ENCODE data around the gene UNC13C. TPM values are rescaled to one million over a fixed set of nuclear protein-coding genes. Genes with fewer than 3 reads are reported as not detected.

UNC13C gene
- total and polyA plus RNA-seq, 2 of the 13 experiments (the other 11 are each of a cell fraction or from before 2014, with no cell fraction given): 0.04 TPM; not detected in 1

DNA sequence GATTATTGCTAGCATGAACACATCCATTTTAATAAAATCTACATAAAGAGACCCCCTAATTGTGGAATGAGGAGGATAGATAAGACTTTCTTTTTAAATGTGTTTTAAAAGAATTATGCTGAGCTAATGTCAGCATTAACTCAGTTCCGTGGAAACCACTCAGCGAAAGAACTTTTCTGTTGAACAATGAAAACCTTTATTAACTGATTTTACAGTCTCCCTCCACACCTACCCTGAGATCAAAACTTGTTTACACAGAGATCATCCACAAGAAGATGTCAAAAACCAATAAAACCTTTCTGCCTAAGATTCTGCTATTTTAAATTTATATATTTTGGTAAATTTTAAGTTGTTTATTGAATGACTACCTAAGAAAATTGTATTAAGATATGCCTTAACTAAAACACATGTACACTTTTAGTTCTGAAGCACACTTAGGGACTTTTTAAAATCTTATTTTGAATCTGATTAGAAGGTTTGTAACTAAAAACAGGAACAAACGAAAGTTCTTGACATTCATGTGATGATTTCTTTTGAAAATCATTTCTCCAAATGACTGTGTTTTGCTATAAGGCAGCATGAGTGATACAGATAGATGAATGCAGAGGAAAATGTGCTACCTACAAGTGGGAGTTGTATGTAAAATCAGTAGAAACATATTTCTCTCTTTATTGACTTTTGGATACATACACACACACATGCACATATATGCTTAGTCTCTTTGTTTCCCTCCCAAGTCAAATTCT is 369.0 kb downstream of the UNC13C start:
- ATAC-seq (no peak), FAIRE-seq (no peak)
- CTCF ChIA-PET (ENCODE audit: low intra/inter-chr PET ratio, low total read pairs): no interaction called here
- TF ChIP-seq NONO (IDR thresholded peaks at IDR 0.05): no peak
- TF ChIP-seq NONO (CRISPR knock-in tag; conservative IDR thresholded peaks at IDR 0.05): no peak
- no peak for TF ChIP-seq ZNF672 (CRISPR knock-in tag; IDR thresholded peaks at IDR 0.05)
- TF ChIP-seq ZFP1 (CRISPR knock-in tag; IDR thresholded peaks at IDR 0.05): no peak
- no peak for TF ChIP-seq HDAC6 (IDR thresholded peaks at IDR 0.05; ENCODE audit: low read depth, low read length)
- no peak for TF ChIP-seq ZNF326 (CRISPR knock-in tag; IDR thresholded peaks at IDR 0.05; ENCODE audit: borderline replicate concordance)
- no peak for TF ChIP-seq ZNF543 (CRISPR knock-in tag; IDR thresholded peaks at IDR 0.05)
- TF ChIP-seq, protein P1, sequence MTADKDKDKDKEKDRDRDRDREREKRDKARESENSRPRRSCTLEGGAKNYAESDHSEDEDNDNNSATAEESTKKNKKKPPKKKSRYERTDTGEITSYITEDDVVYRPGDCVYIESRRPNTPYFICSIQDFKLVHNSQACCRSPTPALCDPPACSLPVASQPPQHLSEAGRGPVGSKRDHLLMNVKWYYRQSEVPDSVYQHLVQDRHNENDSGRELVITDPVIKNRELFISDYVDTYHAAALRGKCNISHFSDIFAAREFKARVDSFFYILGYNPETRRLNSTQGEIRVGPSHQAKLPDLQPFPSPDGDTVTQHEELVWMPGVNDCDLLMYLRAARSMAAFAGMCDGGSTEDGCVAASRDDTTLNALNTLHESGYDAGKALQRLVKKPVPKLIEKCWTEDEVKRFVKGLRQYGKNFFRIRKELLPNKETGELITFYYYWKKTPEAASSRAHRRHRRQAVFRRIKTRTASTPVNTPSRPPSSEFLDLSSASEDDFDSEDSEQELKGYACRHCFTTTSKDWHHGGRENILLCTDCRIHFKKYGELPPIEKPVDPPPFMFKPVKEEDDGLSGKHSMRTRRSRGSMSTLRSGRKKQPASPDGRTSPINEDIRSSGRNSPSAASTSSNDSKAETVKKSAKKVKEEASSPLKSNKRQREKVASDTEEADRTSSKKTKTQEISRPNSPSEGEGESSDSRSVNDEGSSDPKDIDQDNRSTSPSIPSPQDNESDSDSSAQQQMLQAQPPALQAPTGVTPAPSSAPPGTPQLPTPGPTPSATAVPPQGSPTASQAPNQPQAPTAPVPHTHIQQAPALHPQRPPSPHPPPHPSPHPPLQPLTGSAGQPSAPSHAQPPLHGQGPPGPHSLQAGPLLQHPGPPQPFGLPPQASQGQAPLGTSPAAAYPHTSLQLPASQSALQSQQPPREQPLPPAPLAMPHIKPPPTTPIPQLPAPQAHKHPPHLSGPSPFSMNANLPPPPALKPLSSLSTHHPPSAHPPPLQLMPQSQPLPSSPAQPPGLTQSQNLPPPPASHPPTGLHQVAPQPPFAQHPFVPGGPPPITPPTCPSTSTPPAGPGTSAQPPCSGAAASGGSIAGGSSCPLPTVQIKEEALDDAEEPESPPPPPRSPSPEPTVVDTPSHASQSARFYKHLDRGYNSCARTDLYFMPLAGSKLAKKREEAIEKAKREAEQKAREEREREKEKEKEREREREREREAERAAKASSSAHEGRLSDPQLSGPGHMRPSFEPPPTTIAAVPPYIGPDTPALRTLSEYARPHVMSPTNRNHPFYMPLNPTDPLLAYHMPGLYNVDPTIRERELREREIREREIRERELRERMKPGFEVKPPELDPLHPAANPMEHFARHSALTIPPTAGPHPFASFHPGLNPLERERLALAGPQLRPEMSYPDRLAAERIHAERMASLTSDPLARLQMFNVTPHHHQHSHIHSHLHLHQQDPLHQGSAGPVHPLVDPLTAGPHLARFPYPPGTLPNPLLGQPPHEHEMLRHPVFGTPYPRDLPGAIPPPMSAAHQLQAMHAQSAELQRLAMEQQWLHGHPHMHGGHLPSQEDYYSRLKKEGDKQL (CRISPR knock-in tag; IDR thresholded peaks at IDR 0.05; ENCODE audit: low read depth): no peak
- no peak for TF ChIP-seq ZNF776 (CRISPR knock-in tag; IDR thresholded peaks at IDR 0.05)
- TF ChIP-seq MED8 (CRISPR knock-in tag; IDR thresholded peaks at IDR 0.05; ENCODE audit: insufficient replicate concordance): no peak
- TF ChIP-seq SNAI1 (CRISPR knock-in tag; IDR thresholded peaks at IDR 0.05; ENCODE audit: borderline replicate concordance): no peak
- no peak for TF ChIP-seq EED (CRISPR knock-in tag; IDR thresholded peaks at IDR 0.05)
- TF ChIP-seq ZNF501 (CRISPR knock-in tag; IDR thresholded peaks at IDR 0.05): no peak
- no peak for TF ChIP-seq ZIK1 (CRISPR knock-in tag; IDR thresholded peaks at IDR 0.05; ENCODE audit: borderline replicate concordance, low read depth)
- TF ChIP-seq, protein P2, sequence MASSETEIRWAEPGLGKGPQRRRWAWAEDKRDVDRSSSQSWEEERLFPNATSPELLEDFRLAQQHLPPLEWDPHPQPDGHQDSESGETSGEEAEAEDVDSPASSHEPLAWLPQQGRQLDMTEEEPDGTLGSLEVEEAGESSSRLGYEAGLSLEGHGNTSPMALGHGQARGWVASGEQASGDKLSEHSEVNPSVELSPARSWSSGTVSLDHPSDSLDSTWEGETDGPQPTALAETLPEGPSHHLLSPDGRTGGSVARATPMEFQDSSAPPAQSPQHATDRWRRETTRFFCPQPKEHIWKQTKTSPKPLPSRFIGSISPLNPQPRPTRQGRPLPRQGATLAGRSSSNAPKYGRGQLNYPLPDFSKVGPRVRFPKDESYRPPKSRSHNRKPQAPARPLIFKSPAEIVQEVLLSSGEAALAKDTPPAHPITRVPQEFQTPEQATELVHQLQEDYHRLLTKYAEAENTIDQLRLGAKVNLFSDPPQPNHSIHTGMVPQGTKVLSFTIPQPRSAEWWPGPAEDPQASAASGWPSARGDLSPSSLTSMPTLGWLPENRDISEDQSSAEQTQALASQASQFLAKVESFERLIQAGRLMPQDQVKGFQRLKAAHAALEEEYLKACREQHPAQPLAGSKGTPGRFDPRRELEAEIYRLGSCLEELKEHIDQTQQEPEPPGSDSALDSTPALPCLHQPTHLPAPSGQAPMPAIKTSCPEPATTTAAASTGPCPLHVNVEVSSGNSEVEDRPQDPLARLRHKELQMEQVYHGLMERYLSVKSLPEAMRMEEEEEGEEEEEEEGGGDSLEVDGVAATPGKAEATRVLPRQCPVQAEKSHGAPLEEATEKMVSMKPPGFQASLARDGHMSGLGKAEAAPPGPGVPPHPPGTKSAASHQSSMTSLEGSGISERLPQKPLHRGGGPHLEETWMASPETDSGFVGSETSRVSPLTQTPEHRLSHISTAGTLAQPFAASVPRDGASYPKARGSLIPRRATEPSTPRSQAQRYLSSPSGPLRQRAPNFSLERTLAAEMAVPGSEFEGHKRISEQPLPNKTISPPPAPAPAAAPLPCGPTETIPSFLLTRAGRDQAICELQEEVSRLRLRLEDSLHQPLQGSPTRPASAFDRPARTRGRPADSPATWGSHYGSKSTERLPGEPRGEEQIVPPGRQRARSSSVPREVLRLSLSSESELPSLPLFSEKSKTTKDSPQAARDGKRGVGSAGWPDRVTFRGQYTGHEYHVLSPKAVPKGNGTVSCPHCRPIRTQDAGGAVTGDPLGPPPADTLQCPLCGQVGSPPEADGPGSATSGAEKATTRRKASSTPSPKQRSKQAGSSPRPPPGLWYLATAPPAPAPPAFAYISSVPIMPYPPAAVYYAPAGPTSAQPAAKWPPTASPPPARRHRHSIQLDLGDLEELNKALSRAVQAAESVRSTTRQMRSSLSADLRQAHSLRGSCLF (CRISPR knock-in tag; IDR thresholded peaks at IDR 0.05; ENCODE audit: borderline replicate concordance): no peak
- TF ChIP-seq GZF1 (CRISPR knock-in tag; IDR thresholded peaks at IDR 0.05): no peak

More for the DNA sequence above, 369.0 kb downstream of the UNC13C start:
- intact Hi-C loops (cut with micrococcal nuclease; ENCODE audit: unreplicated experiment): no loop called here
- Histone ChIP-seq H3K27me3 (ENCODE audit: control insufficient read depth in 1 of 2, insufficient read depth in 2 of 2, low read length in 2 of 2) (no peaks in the 10 kb centered on the region), H3K4me1 (ENCODE audit: insufficient read depth, low read length) (no peaks in the 10 kb centered on the region), H3K27ac (ENCODE audit: extremely low read length, insufficient read depth, low read length) (no peak overlapping the region), H3K9ac (ENCODE audit: insufficient read depth, low read depth, low read length) (no peak overlapping the region), H2AFZ (ENCODE audit: low read length) (no peak overlapping the region), H3K9me3 (ENCODE audit: low read length) (no peaks in the 10 kb centered on the region), H3K36me3 (replicated peaks in 1 of 2; ENCODE audit: control insufficient read depth in 1 of 2, insufficient read depth in 2 of 2, low read length in 2 of 2) (no peaks in the 10 kb centered on the region), H3K4me3 (replicated peaks in 1 of 3; ENCODE audit: insufficient read depth in 1 of 3, low read depth in 2 of 3, low read length in 3 of 3) (no peak overlapping the region), H4K20me1 (ENCODE audit: insufficient read depth, low read length) (no peaks in the 10 kb centered on the region), H3K4me2 (ENCODE audit: low read depth, low read length) (no peak overlapping the region), H3K79me2 (ENCODE audit: insufficient read depth, low read length) (no peaks in the 10 kb centered on the region)
- no peak for DNase-seq (ENCODE audit: low spot score)
- no TSS peak for BruUV-seq (replicated peaks)
- in situ Hi-C loops (cut with HindIII; ENCODE audit: extremely low pct_ligation_motif_present, low pct_unique_long_range_greater_than_20kb): no loop called here
- POLR2A ChIA-PET: no interaction called here
- WGBS (ENCODE audit: low lambda C conversion rate): 3% methylated on average over 3 of the region's 3 CpGs
